HEK293 (cell line): ENCODE measurements around the gene MVP.

Experiments
- GLIS2 ChIP-seq: fragments of 450-650 bp; formaldehyde crosslinking; IDR thresholded peaks from 2 replicates; pipeline ENCODE4 v1.5.1; 2016; ENCODE audit warnings: missing biosample characterization, missing genetic modification characterization
- HOXA7 ChIP-seq: sonication (generic); formaldehyde crosslinking; IDR thresholded peaks from 2 replicates; pipeline ENCODE4 v1.8.1; 2022; ENCODE audit warnings: missing genetic modification reagents, borderline replicate concordance
- MYNN ChIP-seq: fragments of 450-650 bp; formaldehyde crosslinking; IDR thresholded peaks from 2 replicates; pipeline ENCODE4 v1.5.1; 2016; ENCODE audit warnings: missing biosample characterization, missing genetic modification characterization, borderline replicate concordance
- ZNF138 ChIP-seq: fragments of 450-650 bp; formaldehyde crosslinking; IDR thresholded peaks from 2 replicates; pipeline ENCODE4 v1.5.1; 2016; ENCODE audit warnings: missing biosample characterization, missing genetic modification characterization, borderline replicate concordance
- ZNF280D ChIP-seq: fragments of 450-650 bp; formaldehyde crosslinking; IDR thresholded peaks from 2 replicates; pipeline ENCODE4 v1.5.1; 2016; ENCODE audit warnings: missing biosample characterization, missing genetic modification characterization
- ZNF324 ChIP-seq: fragments of 450-650 bp; formaldehyde crosslinking; IDR thresholded peaks from 2 replicates; pipeline ENCODE4 v1.5.1; 2016; ENCODE audit warnings: missing biosample characterization, missing genetic modification characterization
- ZNF404 ChIP-seq: fragments of 450-650 bp; formaldehyde crosslinking; IDR thresholded peaks from 2 replicates; pipeline ENCODE4 v1.5.1; 2017; ENCODE audit warnings: missing biosample characterization, missing genetic modification characterization
- ZNF416 ChIP-seq: fragments of 450-650 bp; formaldehyde crosslinking; IDR thresholded peaks from 2 replicates; pipeline ENCODE4 v1.5.1; 2016; ENCODE audit warnings: missing biosample characterization, missing genetic modification characterization
- ZNF747 ChIP-seq: fragments of 450-650 bp; formaldehyde crosslinking; IDR thresholded peaks from 2 replicates; pipeline ENCODE4 v1.5.1; 2016; ENCODE audit warnings: missing biosample characterization, missing genetic modification characterization
- TF ChIP-seq, protein P1 (sequence below): fragments of 450-650 bp; formaldehyde crosslinking; IDR thresholded peaks from 2 replicates; pipeline ENCODE4 v1.5.1; 2016; ENCODE audit warnings: missing biosample characterization, missing genetic modification characterization
- TF ChIP-seq, protein P2 (sequence below): sonication (generic); formaldehyde crosslinking; IDR thresholded peaks from 2 replicates; pipeline ENCODE4 v1.8.1; 2022; ENCODE audit warnings: mild to moderate bottlenecking, moderate library complexity, missing genetic modification reagents

GRCh38 chr16:29804455-29805231 lies 15.6 kb upstream of the MVP start:
- TF ChIP-seq, protein P1, sequence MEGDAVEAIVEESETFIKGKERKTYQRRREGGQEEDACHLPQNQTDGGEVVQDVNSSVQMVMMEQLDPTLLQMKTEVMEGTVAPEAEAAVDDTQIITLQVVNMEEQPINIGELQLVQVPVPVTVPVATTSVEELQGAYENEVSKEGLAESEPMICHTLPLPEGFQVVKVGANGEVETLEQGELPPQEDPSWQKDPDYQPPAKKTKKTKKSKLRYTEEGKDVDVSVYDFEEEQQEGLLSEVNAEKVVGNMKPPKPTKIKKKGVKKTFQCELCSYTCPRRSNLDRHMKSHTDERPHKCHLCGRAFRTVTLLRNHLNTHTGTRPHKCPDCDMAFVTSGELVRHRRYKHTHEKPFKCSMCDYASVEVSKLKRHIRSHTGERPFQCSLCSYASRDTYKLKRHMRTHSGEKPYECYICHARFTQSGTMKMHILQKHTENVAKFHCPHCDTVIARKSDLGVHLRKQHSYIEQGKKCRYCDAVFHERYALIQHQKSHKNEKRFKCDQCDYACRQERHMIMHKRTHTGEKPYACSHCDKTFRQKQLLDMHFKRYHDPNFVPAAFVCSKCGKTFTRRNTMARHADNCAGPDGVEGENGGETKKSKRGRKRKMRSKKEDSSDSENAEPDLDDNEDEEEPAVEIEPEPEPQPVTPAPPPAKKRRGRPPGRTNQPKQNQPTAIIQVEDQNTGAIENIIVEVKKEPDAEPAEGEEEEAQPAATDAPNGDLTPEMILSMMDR (tag by site-specific recombination), result no peak
- TF ChIP-seq ZNF416 (tag by site-specific recombination), result no peak
- TF ChIP-seq ZNF404, result no peak
- no peak for TF ChIP-seq GLIS2 (tag by site-specific recombination)
- no peak for TF ChIP-seq ZNF324 (tag by site-specific recombination)
- TF ChIP-seq ZNF138 (tag by site-specific recombination), result no peak
- TF ChIP-seq, protein P2, sequence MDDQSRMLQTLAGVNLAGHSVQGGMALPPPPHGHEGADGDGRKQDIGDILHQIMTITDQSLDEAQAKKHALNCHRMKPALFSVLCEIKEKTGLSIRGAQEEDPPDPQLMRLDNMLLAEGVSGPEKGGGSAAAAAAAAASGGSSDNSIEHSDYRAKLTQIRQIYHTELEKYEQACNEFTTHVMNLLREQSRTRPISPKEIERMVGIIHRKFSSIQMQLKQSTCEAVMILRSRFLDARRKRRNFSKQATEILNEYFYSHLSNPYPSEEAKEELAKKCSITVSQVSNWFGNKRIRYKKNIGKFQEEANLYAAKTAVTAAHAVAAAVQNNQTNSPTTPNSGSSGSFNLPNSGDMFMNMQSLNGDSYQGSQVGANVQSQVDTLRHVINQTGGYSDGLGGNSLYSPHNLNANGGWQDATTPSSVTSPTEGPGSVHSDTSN (CRISPR knock-in tag), result no peak
- no peak for TF ChIP-seq ZNF747 (tag by site-specific recombination)
- TF ChIP-seq HOXA7 (CRISPR knock-in tag), result no peak
- TF ChIP-seq MYNN (tag by site-specific recombination), result no peak
- TF ChIP-seq ZNF280D (tag by site-specific recombination), result no peak
